GM18517 (cell line): Measurements from ENCODE around the gene IL36A.

Experiments
- ATAC-seq: cut with Tn5 transposase; IDR thresholded peaks from one replicate; pipeline ENCODE4 v1.9.1; 2021; ENCODE audit warnings: mild to moderate bottlenecking, moderate library complexity; ENCODE audit not compliant: unreplicated experiment

IL36A gene

GRCh38 chr2:113002677-113003076 lies 2.6 kb upstream of the IL36A start:
- no peak for ATAC-seq

- no peak for ATAC-seq
Observed at GRCh38 chr2:113007250-113007649, 2.0 kb downstream of the IL36A start.

DNA sequence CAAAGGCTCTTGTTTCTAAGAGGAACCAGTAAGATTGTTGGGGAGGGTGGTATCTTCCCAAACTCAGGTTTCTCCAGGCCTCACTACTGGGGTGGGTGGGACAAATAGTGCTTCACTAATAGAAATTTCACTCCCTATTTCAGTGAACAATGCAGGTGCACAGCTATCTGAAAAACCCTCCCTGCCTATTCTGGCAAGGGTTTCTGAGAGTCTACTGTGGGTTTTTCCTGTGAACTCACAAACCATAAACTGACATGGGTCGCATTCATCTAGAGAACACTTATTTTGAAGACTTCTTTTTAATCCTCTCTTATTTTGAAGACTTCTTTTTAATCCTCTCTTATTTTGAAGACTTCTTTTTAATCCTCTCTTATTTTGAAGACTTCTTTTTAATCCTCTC lies 4.4 kb downstream of the IL36A start:
- ATAC-seq, result no peak

GRCh38 chr2:113010088-113010487 lies 4.8 kb downstream of the IL36A start:
- ATAC-seq, result no peak

GRCh38 chr2:113011108-113011507 lies 5.8 kb downstream of the IL36A start:
- no peak for ATAC-seq

- ATAC-seq, result no peak
Observed at GRCh38 chr2:113012436-113013335, 7.4 kb downstream of the IL36A start.

GRCh38 chr2:113013336-113013661 lies 8.0 kb downstream of the IL36A start:
- ATAC-seq, result no peak

DNA sequence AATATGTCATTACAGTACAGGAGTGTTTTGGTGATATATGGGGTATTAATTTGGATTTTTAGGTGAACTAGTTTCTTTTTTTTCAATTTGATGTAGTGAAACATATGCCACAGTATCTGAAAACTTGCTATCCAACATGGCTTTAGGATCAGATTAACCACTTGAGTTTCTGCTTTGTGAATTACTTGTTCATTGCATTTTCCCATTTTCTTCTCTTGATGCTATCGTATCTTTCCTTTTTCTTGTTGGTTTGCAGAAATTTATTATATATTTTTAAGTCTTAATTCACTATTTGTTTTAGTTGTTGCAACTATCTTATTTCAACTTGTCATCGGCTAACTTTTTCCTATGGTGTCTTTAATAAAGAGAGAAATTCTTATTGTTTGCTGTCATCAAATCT lies 8.8 kb downstream of the IL36A start:
- ATAC-seq, result no peak

DNA sequence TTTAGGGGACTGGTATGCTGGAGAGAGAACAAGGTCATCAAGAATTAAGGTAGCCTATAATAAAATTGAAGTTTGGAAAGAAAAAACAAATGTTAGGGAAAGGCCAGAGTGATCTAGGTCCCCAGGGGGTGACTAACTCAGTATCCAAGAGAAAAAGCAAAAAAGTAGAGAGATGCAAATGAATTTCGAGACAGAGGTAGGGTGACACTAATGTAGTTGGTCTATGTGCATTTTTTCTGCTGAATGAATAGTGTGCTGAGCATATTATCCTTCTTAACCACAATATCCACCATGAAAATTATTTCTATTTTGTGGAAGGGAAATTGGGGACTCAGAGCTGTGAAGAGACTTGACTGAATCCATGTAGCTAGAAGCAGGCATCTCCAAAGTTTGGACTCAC lies 9.8 kb downstream of the IL36A start:
- no peak for ATAC-seq

GRCh38 chr2:113015655-113016054 lies 10.4 kb downstream of the IL36A start:
- no peak for ATAC-seq

- no peak for ATAC-seq
Observed at GRCh38 chr2:113018509-113018908, 13.2 kb downstream of the IL36A start.

DNA sequence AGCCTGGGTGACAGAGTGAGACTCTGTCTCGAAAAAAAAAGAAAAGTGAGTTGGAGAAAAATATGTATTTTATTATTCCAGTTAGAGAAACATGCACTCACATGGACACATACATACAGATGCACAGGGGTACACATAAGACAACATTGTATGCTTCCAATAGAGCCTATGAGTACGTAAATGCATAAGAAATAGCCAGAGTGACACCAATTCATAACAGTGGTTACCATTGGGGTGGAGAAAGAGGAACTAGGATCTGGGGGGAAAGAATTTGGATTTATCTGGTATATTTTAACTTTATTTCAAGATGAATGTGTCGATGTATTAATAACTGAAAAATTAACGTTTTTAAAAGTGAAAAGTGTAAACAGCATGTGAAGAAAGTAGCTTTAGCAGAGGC lies 16.1 kb downstream of the IL36A start:
- ATAC-seq, result no peak

GRCh38 chr2:113024764-113025163 lies 19.5 kb downstream of the IL36A start:
- ATAC-seq, result no peak

DNA sequence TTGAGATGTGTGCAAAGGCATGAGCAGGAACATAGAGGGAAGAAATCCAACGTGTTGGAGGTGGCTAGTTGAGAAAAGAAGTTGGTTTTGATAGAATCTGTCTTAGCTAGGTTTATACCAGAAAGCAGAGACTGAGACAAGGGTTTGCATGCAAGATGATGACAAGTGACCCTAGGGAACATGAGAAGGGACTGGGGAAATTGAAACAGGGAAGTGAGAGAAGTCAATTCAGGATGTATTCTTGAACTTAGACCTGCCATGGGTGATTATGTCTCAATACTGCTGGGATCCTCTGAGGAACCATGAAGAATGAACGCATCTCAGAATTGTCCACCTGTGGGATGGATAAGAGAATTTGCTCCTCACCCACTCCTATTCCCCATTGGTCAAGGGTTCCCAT lies 20.5 kb downstream of the IL36A start:
- ATAC-seq, result no peak

- no peak for ATAC-seq
Observed at GRCh38 chr2:113027691-113028090, 22.4 kb downstream of the IL36A start.

- ATAC-seq, result no peak
Observed at GRCh38 chr2:113028112-113028511, 22.9 kb downstream of the IL36A start.

DNA sequence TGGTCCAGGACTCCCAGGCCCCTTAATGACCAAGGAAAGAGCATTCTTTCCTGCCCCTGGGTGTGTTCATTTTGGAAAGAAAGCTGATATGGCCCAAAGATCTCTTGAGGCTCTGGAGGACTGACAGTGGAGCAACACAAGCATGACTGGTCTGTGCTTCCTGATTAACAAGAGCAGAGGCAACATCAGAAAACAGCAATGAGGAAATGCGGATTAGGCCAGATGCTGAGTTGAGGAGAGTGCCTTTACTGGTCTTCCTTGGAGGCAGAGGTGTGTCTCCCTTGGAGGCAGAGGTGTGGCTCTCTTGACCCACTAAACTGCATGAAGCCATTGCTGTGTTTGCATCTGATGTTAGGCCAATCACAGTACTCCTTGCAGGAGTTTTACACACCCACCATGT lies 27.5 kb downstream of the IL36A start:
- no peak for ATAC-seq

DNA sequence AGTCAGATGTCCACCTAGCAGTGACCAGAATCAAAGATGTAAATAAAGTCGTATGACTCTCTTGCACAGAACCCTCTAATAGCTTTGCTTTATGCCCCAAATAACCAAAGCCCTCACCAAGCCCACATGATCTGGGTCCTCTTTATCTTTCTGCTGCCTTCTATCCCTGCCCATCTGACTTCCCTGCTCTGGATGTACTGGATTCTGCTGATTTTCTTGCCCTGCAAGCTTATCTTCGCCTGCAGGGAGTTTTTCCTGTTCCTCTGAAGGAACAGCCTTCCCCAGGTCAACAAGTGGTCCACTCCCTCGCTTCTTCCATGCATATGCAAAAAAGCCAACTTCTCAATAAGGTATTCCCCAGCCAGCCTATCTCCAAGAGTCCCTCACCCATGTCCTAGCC lies 28.8 kb downstream of the IL36A start:
- no peak for ATAC-seq

DNA sequence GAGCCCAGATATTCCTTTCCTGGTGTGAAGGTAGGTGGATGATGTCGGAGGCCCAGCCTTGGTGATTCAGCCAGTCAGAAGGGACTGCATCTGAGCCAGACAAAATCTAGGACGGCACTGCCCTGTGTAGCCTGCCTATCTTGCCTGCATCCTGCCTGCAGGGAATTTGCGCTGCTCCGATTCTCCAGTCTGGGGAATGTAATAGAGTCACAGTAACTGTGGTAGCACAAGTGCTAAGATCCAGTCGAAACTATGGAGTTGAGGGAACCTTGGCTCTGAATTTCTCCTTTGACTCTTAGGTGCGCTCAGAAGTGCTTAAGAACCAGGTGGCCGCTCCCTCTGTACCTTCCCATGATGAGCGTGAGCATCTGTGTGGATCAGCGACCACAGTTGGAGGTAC lies 31.5 kb downstream of the IL36A start:
- no peak for ATAC-seq

GRCh38 chr2:113038291-113038690 lies 33.0 kb downstream of the IL36A start:
- no peak for ATAC-seq

GRCh38 chr2:113039158-113039557 lies 33.9 kb downstream of the IL36A start:
- no peak for ATAC-seq

DNA sequence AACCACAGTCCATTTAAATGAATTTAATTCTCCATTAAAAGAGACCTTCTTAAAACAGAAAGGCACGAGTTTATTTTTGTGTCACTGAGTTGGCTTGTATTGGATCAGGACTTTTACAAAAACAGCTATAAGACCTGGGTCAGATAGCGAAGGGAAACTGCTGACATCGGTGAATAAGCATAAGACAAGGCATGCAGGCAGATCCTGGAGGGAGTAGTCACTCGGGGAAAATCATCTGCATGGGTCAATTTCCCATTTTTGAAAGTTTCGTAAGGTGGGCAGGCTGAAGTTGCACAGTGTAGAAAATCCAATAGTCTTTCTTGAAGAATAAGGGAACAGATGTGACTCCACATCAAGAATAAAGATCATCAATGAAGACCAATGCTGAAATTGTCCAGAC lies 34.5 kb downstream of the IL36A start:
- ATAC-seq, result no peak

DNA sequence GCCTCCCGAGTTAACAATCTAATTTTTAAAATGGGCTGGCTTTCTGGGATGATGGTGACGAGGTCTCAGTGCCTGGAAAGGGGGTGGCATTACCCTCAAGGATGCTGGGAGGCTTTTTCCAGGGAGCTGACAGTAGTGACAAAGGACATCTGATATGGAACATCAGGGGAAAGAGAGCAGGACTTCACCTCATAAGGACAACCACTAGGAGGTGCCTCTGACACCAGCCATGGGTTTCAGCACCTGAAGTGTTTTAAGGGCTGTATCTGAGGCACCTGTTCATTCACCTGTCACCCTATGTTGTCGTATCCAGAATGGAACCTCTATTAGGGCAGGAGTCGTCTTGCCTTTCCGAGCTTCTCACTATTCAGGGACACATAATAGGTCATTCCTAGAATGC lies 36.6 kb downstream of the IL36A start:
- ATAC-seq, result no peak
